Glomerular visceral epithelial cell (primary cell): ENCODE data around the gene CNR2.
A peak's percentile ranks its signal among the peaks of the same experiment; 100 is the strongest.
"Not testable (repeated sequence)": the region's sequence is repeated elsewhere in the genome, so short reads cannot be mapped to it uniquely, and the experiment has no call there.

ENCODE experiments used
- DNase-seq: peaks from one replicate; pipeline ENCODE4 v3.0.0-alpha.2; 2016; ENCODE audit errors: extremely low spot score

The CNR2 gene

DNA sequence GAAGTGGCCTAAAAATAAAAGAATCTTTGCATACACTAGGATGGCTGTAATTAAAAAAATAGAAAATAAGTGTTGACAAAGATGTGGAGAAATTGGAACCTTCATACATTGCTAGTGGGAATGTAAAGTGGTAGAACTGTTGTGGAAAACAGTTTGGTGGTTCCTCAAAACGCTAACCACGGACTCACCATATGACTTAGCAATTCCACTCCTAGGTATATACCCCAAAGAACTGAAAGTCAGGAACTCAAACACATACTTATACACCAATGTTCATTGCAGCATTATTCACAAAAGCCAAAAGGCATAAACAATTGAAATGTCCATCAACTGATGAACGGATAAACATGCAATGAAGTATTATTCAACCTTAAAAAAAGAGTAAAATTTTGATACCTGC is 77.1 kb downstream of the CNR2 start:
- no peak for DNase-seq

DNA sequence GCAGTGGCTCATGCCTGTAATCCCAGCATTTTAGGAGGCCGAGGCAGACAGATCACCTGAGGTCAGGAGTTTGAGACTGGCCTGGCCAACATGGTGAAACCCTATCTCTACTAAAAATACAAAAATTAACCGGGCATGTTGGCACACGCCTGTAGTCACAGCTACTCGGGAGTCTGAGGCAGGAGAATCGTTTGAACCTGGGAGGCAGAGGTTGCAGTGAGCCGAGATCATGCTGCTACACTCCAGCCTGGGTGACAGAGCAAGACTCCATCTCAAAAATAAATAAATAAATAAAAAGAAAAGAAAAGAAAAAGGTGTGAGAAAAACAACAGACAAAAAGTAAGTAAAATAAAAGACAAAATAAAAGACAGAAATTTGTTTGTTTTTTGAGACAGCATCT is 79.0 kb downstream of the CNR2 start:
- DNase-seq, result not testable (repeated sequence)

DNA sequence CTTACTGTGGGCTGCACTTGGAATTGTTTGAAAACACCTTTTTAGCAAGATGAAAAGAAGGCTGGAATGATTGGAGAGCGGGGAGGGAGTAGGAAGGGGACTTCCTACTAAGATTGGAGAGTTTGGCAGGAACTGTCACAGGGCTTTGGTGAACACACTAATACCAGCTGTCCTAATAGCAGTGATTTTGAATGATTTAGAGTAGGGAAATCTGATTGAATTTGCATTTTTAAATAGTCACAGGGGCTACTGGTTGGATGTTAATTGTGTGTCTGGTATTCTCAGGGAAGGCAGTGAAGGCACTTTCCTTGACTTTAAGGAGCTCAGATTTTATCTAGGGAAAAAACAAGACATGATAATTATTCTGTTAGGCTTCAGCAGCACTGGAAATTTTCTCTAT is 85.4 kb downstream of the CNR2 start:
- no peak for DNase-seq

- DNase-seq, result not testable (repeated sequence)
Observed at GRCh38 chr1:23826590-23826989, 86.6 kb downstream of the CNR2 start.

- no peak for DNase-seq
Observed at GRCh38 chr1:23825762-23826522, 87.2 kb downstream of the CNR2 start.

GRCh38 chr1:23825076-23825761 is 87.9 kb downstream of the CNR2 start, which contains the start of gene HMGCL:
HMGCL (minus strand) TSS chr1:23825429; CDS start chr1:23825415, 14 bp downstream.
- DNase-seq, result peak; percentile 88

DNA sequence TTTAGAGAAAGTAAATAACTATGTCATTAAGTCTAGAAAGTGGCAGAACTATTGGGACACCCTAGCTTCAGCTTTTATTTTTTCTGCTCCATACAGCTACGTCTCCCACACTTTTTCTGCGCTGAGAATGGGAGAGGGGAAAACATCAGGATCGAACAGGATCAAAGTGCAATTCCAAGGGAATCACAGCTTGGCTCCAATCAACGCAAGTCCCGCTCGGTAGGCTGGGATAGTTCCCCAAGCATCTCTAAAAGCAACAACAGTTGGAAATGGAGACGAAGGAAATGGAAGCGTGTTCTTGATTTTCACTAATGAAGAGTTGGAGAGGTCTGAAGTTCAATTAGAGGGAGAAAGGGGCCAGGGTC is 88.5 kb downstream of the CNR2 start:
- no peak for DNase-seq

DNA sequence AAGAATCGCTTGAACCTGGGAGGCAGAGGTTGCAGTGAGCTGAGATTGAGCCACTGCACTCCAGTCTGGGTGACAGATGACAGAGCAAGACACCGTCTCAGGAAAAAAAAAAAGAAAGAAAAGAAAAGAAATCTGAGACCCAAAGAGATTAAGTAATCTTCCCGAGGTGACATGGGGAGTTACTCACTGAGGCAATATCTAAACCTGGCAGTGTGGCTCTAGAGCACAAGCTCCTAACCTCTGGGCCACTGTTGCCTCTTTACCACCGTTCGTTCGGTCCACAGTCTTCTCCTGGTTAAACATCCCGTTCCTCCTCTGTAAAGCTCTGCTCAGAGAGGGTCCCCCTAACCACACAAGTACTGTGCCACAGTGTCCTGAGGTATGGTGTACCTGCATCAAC is 89.4 kb downstream of the CNR2 start:
- no peak for DNase-seq
